ENCODE data around the gene CLPTM1. TPM values are rescaled to one million over a fixed set of nuclear protein-coding genes. Genes with fewer than 3 reads are reported as not detected.

CLPTM1 gene
- total and polyA plus RNA-seq, 9 of the 15 experiments (the other 6 are each of a cell fraction or from before 2014, with no cell fraction given), result 0.37 to 96.0 (median 27.5) TPM

DNA sequence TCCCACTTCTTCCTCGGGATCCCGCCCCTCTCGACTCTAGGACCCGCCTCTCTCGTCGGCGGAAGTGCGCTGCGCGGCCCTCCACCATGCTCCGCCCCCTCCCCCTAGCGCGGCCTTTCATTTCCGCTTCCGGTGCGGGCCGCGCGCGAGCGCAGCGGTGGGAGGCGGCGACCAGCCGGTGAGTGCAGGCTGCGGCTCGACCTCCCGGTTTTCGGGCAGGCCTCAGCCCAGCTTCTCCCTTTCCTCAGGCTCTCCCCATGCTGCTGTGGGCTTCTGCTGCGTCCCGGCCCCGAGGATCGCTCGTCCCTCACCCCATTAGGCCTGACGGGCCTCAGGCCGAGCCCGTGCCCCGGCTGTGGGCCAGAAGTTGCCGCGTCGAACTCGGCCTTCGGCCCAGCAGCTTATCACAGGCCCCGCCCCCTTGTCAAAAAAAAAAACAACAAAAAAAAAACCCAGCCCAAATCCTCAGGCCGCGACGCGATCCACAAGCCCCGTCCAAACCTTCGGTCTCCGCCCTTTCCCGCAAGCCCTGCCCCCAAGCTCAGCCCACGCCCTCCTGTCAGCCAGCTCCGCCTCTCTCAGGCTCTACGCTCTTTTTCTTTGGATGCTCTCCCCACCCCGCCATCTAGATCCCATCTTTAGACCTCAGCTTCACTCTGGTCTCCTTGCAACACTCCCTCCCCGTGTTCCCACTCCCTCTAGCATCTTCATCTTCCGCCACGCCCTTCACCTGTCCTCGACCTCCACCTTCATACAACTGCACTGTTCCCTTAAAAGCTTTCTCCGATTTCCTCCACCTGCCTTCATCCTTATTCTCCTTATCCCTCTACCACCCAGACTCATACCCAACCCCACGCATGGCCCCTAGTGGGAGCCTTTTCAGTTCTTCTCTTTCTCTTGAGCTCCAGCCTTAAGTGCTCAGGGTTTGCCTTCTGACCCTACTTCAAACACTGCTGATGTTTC, 84.0 kb downstream of the CLPTM1 start, which contains the start of gene CLASRP (continued):
- TF ChIP-seq, protein P1, sequence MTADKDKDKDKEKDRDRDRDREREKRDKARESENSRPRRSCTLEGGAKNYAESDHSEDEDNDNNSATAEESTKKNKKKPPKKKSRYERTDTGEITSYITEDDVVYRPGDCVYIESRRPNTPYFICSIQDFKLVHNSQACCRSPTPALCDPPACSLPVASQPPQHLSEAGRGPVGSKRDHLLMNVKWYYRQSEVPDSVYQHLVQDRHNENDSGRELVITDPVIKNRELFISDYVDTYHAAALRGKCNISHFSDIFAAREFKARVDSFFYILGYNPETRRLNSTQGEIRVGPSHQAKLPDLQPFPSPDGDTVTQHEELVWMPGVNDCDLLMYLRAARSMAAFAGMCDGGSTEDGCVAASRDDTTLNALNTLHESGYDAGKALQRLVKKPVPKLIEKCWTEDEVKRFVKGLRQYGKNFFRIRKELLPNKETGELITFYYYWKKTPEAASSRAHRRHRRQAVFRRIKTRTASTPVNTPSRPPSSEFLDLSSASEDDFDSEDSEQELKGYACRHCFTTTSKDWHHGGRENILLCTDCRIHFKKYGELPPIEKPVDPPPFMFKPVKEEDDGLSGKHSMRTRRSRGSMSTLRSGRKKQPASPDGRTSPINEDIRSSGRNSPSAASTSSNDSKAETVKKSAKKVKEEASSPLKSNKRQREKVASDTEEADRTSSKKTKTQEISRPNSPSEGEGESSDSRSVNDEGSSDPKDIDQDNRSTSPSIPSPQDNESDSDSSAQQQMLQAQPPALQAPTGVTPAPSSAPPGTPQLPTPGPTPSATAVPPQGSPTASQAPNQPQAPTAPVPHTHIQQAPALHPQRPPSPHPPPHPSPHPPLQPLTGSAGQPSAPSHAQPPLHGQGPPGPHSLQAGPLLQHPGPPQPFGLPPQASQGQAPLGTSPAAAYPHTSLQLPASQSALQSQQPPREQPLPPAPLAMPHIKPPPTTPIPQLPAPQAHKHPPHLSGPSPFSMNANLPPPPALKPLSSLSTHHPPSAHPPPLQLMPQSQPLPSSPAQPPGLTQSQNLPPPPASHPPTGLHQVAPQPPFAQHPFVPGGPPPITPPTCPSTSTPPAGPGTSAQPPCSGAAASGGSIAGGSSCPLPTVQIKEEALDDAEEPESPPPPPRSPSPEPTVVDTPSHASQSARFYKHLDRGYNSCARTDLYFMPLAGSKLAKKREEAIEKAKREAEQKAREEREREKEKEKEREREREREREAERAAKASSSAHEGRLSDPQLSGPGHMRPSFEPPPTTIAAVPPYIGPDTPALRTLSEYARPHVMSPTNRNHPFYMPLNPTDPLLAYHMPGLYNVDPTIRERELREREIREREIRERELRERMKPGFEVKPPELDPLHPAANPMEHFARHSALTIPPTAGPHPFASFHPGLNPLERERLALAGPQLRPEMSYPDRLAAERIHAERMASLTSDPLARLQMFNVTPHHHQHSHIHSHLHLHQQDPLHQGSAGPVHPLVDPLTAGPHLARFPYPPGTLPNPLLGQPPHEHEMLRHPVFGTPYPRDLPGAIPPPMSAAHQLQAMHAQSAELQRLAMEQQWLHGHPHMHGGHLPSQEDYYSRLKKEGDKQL (CRISPR knock-in tag; IDR thresholded peaks at IDR 0.05; ENCODE audit: borderline replicate concordance), result no peak
- TF ChIP-seq RBM14 (IDR thresholded peaks at IDR 0.05; ENCODE audit: borderline replicate concordance, insufficient read depth, low read depth, low read length) (0 out of 2 replicates have a peak, but pooled peaks have one; percentile 61), ZNF347 (CRISPR knock-in tag; IDR thresholded peaks at IDR 0.05; ENCODE audit: low read depth) (no peak), FOXJ2 (tag; IDR thresholded peaks at IDR 0.05) (no peak), TAF1 (IDR thresholded peaks at IDR 0.05; ENCODE audit: control insufficient read depth, extremely low read depth, insufficient read depth, low read length, severe bottlenecking) (peak; percentile 92), MEF2D (tag; conservative IDR thresholded peaks at IDR 0.05; ENCODE audit: low read depth) (no peak), ZNF644 (tag; IDR thresholded peaks at IDR 0.05; ENCODE audit: low read depth) (no peak), SMAD3 (CRISPR knock-in tag; conservative IDR thresholded peaks at IDR 0.05) (no peak), CBFA2T2 (conservative IDR thresholded peaks at IDR 0.05) (no peak), HDAC1 (IDR thresholded peaks at IDR 0.05) (peak in 1 of 2 experiments; percentile 93; a peak in 2 of 4 replicates), ZNF507 (tag; conservative IDR thresholded peaks at IDR 0.05) (no peak), EP300 (IDR thresholded peaks at IDR 0.05; ENCODE audit: low read length) (no peak), ZNF766 (CRISPR knock-in tag; conservative IDR thresholded peaks at IDR 0.05) (0 out of 2 replicates have a peak, but pooled peaks have one; percentile 28)
- TF ChIP-seq, protein P2, sequence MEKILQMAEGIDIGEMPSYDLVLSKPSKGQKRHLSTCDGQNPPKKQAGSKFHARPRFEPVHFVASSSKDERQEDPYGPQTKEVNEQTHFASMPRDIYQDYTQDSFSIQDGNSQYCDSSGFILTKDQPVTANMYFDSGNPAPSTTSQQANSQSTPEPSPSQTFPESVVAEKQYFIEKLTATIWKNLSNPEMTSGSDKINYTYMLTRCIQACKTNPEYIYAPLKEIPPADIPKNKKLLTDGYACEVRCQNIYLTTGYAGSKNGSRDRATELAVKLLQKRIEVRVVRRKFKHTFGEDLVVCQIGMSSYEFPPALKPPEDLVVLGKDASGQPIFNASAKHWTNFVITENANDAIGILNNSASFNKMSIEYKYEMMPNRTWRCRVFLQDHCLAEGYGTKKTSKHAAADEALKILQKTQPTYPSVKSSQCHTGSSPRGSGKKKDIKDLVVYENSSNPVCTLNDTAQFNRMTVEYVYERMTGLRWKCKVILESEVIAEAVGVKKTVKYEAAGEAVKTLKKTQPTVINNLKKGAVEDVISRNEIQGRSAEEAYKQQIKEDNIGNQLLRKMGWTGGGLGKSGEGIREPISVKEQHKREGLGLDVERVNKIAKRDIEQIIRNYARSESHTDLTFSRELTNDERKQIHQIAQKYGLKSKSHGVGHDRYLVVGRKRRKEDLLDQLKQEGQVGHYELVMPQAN (IDR thresholded peaks at IDR 0.05; ENCODE audit: borderline replicate concordance), result peak; percentile 91
- TF ChIP-seq, protein P3, sequence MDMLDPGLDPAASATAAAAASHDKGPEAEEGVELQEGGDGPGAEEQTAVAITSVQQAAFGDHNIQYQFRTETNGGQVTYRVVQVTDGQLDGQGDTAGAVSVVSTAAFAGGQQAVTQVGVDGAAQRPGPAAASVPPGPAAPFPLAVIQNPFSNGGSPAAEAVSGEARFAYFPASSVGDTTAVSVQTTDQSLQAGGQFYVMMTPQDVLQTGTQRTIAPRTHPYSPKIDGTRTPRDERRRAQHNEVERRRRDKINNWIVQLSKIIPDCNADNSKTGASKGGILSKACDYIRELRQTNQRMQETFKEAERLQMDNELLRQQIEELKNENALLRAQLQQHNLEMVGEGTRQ (CRISPR knock-in tag; IDR thresholded peaks at IDR 0.05), result no peak; the same call in 1 of the 2 replicates
- TF ChIP-seq, protein P4, sequence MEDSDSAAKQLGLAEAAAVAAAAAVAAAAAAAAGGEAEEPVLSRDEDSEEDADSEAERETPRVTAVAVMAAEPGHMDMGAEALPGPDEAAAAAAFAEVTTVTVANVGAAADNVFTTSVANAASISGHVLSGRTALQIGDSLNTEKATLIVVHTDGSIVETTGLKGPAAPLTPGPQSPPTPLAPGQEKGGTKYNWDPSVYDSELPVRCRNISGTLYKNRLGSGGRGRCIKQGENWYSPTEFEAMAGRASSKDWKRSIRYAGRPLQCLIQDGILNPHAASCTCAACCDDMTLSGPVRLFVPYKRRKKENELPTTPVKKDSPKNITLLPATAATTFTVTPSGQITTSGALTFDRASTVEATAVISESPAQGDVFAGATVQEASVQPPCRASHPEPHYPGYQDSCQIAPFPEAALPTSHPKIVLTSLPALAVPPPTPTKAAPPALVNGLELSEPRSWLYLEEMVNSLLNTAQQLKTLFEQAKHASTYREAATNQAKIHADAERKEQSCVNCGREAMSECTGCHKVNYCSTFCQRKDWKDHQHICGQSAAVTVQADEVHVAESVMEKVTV (CRISPR knock-in tag; IDR thresholded peaks at IDR 0.05), result no peak

Data from K562 (cell line).